Body of pancreas (tissue), 4 donors: ENCODE data around the gene FBXW12. TPM values are rescaled to one million over a fixed set of nuclear protein-coding genes. Genes with fewer than 3 reads are reported as not detected.

Experiments used
- ATAC-seq: fragments of 150-250 bp; one replicate; pipeline ENCODE4 v1.9.1; 2016
- DNase-seq, 4 donors: peaks; one replicate each; pipeline ENCODE4 v3.0.0-alpha.2; 2019
- H3K27ac ChIP-seq, 4 donors: fragments of 200-600 bp; sonication (generic); 1 replicate in 3 of 4; 2 replicates in 1 of 4; pipeline versions ENCODE4 v1.5.1 to v1.6.1; 2016 to 2019; ENCODE audit warnings: mild to moderate bottlenecking in 1 of 4, mixed read lengths in 1 of 4, moderate library complexity in 1 of 4
- H3K27me3 ChIP-seq, 2 donors: fragments of 200-600 bp; sonication (generic); one replicate each; pipeline ENCODE4 v1.6.0; 2016; ENCODE audit warnings: mild to moderate bottlenecking in 1 of 2
- H3K36me3 ChIP-seq, 2 donors: fragments of 200-600 bp; sonication (generic); replicated peaks in 1 of 2; 2 replicates each; pipeline ENCODE4 v1.5.1; 2016; ENCODE audit warnings: low read depth in 2 of 2; ENCODE audit not compliant: insufficient read depth in 1 of 2
- H3K4me1 ChIP-seq: fragments of 200-600 bp; sonication (generic); one replicate; pipeline ENCODE4 v1.6.0; 2016
- H3K4me3 ChIP-seq, 2 donors: fragments of 200-600 bp; sonication (generic); 1 replicate in 1 of 2; 2 replicates in 1 of 2; pipeline ENCODE4 v1.5.1; 2016 to 2019
- H3K9me3 ChIP-seq, 3 donors: fragments of 200-600 bp; sonication (generic); 1 replicate in 2 of 3; 2 replicates in 1 of 3; pipeline ENCODE4 v1.5.1; 2016
- CTCF ChIP-seq, 7 experiments: fragments of 450-650 bp in 4 of 7; fragments of 200-600 bp in 3 of 7; sonication (generic) in 3 of 7; IDR thresholded peaks; one replicate each; pipeline ENCODE4 v1.5.1; 2016 to 2019; ENCODE audit warnings: antibody characterized with exemption in 7 of 7
- POLR2A ChIP-seq, 3 donors: fragments of 450-650 bp; IDR thresholded peaks; one replicate each; pipeline ENCODE4 v1.6.1; 2016; ENCODE audit warnings: antibody characterized with exemption in 3 of 3, mild to moderate bottlenecking in 2 of 3
- WGBS, 2 donors: methylation state at CpG; one replicate each; pipeline ENCODE4 v1.1.5; 2017; 5-methylcytosine and 5-hydroxymethylcytosine counted together
- intact Hi-C: fragments of 100-400 bp; cut with DNase I; formaldehyde crosslinking; loops from one replicate; pipeline ENCODE4 v1.15.1; 2023
- total RNA-seq, 2 donors: library from RNA; depleted of rRNA; stranded (reverse); fragments of >200 nt; gene quantifications; one replicate each; pipeline ENCODE4 v1.1.0, GENCODE V29; 2016

The FBXW12 gene
- total RNA-seq, 2 donors from 2014 or later: 3.4 to 23.7 TPM

DNA sequence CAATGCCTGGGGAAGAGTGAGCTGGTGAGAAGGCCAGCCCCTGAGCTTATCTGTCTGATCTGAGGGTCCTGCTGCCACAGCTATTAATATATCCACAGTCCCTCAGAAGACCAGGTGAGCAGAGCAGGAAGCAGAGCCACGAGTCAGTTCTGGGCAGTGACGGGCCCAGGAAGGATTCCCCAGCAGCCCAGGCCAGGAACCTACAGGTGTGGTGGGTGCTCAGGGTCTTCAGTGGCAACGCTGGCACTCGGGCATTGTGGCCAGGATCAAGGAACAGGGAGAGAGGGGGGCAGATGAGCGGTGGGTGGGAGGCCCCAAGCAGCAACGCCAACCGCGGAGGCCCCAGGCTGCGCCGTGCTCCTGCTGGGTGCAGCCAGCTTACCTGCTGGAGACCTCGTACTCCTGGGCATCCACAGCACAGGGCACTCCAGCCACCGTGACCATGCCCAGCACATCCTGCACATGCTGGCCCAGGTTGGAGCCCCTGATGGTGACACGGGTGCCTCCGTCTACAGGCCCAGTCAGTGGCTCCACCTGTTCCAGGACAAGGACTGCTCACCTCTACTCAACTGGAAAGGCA is 45.6 kb downstream of the FBXW12 start:
- H3K4me3 ChIP-seq: no peak overlapping the region
- H3K9me3 ChIP-seq: no peaks in the 10 kb centered on the region
- 88 to 92% methylated on average over 5 to 14 of the region's 14 CpGs for WGBS, 2 donors
- peaks cover 2% of the 10 kb centered on the region for H3K4me1 ChIP-seq
- TF ChIP-seq CTCF (IDR thresholded peaks at IDR 0.05) (no peak), POLR2A (IDR thresholded peaks at IDR 0.05) (no peak)
- H3K36me3 ChIP-seq: peaks cover 0 to 19% of the 10 kb centered on the region in 2 donors
- DNase-seq (no peak), ATAC-seq (no peak)
- no peaks in the 10 kb centered on the region for H3K27me3 ChIP-seq
- no peak overlapping the region for H3K27ac ChIP-seq
- intact Hi-C loops: no loop called here

GRCh38 chr3:48418140-48418539 is 46.1 kb downstream of the FBXW12 start:
- intact Hi-C loops: no loop called here
- peaks cover 0 to 19% of the 10 kb centered on the region in 2 donors for H3K36me3 ChIP-seq
- no peak overlapping the region for H3K27ac ChIP-seq
- no peaks in the 10 kb centered on the region for H3K27me3 ChIP-seq
- ATAC-seq: no peak
- no peak for TF ChIP-seq CTCF (IDR thresholded peaks at IDR 0.05)
- no peak for TF ChIP-seq POLR2A (IDR thresholded peaks at IDR 0.05)
- H3K9me3 ChIP-seq: no peaks in the 10 kb centered on the region
- 90% methylated on average over 13 to 16 of the region's 17 CpGs for whole genome bisulfite sequencing, 2 donors
- no peak for DNase-seq
- peaks cover 7% of the 10 kb centered on the region for H3K4me1 ChIP-seq
- H3K4me3 ChIP-seq: no peak overlapping the region

- 81 to 91% methylated on average over 5 to 9 of the region's 9 CpGs for WGBS, 2 donors
- H3K36me3 ChIP-seq: peaks cover 4 to 19% of the 10 kb centered on the region in 2 donors
- H3K4me1 ChIP-seq: peaks cover 12% of the 10 kb centered on the region
- no peak overlapping the region for H3K4me3 ChIP-seq
- DNase-seq (no peak), ATAC-seq (no peak)
- H3K27me3 ChIP-seq: no peaks in the 10 kb centered on the region
- H3K27ac ChIP-seq: no peak overlapping the region
- intact Hi-C loops: no loop called here
- no peaks in the 10 kb centered on the region for H3K9me3 ChIP-seq
- no peak for TF ChIP-seq POLR2A (IDR thresholded peaks at IDR 0.05)
- TF ChIP-seq CTCF (IDR thresholded peaks at IDR 0.05): no peak
These were observed 46.6 kb downstream of the FBXW12 start for GRCh38 chr3:48418651-48419050.

DNA sequence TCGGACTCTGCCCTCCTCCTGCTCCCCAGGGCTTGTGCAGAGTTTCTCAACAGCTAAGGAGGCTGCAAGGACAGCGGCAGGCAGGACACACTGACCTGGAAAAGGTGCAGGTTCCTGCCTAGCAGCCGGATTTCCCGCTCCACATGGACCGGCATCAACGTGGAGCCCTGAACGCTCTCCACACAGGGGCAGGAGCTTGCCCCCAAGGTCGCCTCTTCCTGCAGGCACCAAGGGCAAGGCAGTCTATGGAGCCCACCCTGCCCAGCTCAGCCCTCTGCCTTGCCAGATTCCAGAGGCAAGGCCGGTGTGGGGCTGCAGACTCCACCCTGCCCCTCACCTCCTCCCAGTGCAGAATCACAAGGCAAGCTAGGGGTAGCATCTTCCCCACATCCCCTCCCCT is 47.1 kb downstream of the FBXW12 start:
- Histone ChIP-seq H3K27me3 (no peaks in the 10 kb centered on the region), H3K27ac (no peak overlapping the region), H3K4me1 (peaks cover 17% of the 10 kb centered on the region), H3K4me3 (no peak overlapping the region), H3K36me3 (peaks cover 4 to 19% of the 10 kb centered on the region in 2 donors), H3K9me3 (no peaks in the 10 kb centered on the region)
- intact Hi-C loops: no loop called here
- DNase-seq (no peak), ATAC-seq (no peak)
- whole genome bisulfite sequencing, 2 donors: 78 to 86% methylated on average over 6 to 9 of the region's 9 CpGs
- no peak for TF ChIP-seq POLR2A (IDR thresholded peaks at IDR 0.05)
- no peak for TF ChIP-seq CTCF (IDR thresholded peaks at IDR 0.05)

DNA sequence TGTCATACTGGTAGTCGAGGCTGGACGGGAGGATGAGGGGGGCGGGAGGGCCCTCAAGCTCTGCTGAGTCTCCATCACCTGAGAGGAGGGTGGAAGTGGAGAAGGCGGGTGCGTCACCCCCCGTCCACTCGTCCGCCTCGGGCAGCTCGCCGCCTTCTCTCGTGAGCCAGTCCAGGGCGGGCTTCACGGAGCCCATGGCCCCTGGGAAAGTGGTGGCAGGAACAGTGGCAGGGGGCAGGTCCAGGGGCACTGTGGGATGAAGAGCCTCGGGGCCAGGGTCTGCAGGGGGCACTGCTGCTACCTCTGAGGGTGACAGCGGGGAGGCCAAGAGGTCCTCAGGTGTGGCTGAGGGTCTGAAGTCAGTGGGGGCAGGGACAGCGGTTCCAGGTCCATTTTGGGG is 47.6 kb downstream of the FBXW12 start:
- DNase-seq (no peak), ATAC-seq (no peak)
- 88 to 90% methylated on average over 7 to 16 of the region's 17 CpGs for WGBS, 2 donors
- Histone ChIP-seq H3K27me3 (no peaks in the 10 kb centered on the region), H3K4me1 (peaks cover 22% of the 10 kb centered on the region), H3K36me3 (peaks cover 4 to 19% of the 10 kb centered on the region in 2 donors), H3K27ac (no peak overlapping the region), H3K9me3 (no peaks in the 10 kb centered on the region), H3K4me3 (no peak overlapping the region)
- TF ChIP-seq POLR2A (IDR thresholded peaks at IDR 0.05): no peak
- no peak for TF ChIP-seq CTCF (IDR thresholded peaks at IDR 0.05)
- intact Hi-C loops: no loop called here
